SU-DHL-6 (cell line): ENCODE measurements around the gene PHTF2.

Experiments used
- H2AFZ ChIP-seq: fragments of 200-600 bp; sonication (generic); 2 replicates; pipeline ENCODE4 v1.6.1; 2014; ENCODE audit warnings: low read depth, mild to moderate bottlenecking, moderate library complexity, mixed read lengths, antibody characterized with exemption, low read length; ENCODE audit not compliant: severe bottlenecking
- H3F3A ChIP-seq: fragments of 200-600 bp; shearing (Covaris generic); 2 replicates; pipeline ENCODE4 v1.6.0; 2016; ENCODE audit warnings: antibody characterized with exemption, mild to moderate bottlenecking; ENCODE audit not compliant: insufficient read depth
- H3K27ac ChIP-seq: fragments of 200-600 bp; sonication (generic); 2 replicates; pipeline ENCODE4 v1.5.1; 2016; ENCODE audit warnings: low read depth, mild to moderate bottlenecking, low read length, moderate library complexity, mixed read lengths
- H3K27me3 ChIP-seq: fragments of 200-600 bp; sonication (generic), shearing (Covaris generic); 2 replicates; pipeline ENCODE4 v1.6.0; 2014; ENCODE audit warnings: mild to moderate bottlenecking, low read length
- H3K36me3 ChIP-seq: fragments of 200-600 bp; sonication (generic); 2 replicates; pipeline ENCODE4 v1.6.1; 2014; ENCODE audit warnings: mild to moderate bottlenecking, low read length, mixed read lengths
- H3K4me2 ChIP-seq: fragments of 300-600, 200-600 bp; shearing (Covaris generic), sonication (generic); 2 replicates; pipeline ENCODE4 v1.6.0; 2014; ENCODE audit warnings: low read length, low read depth, mild to moderate bottlenecking; ENCODE audit not compliant: poor library complexity, severe bottlenecking
- H3K4me3 ChIP-seq: fragments of 200-600 bp; sonication (generic); 2 replicates; pipeline ENCODE4 v1.5.1; 2014; ENCODE audit warnings: antibody characterized with exemption, low read length, mild to moderate bottlenecking, mixed read lengths; ENCODE audit not compliant: insufficient read depth, poor library complexity, severe bottlenecking
- H3K79me2 ChIP-seq: fragments of 200-600 bp; sonication (generic); 2 replicates; pipeline ENCODE4 v1.6.1; 2014; ENCODE audit warnings: mild to moderate bottlenecking, low read length, moderate library complexity; ENCODE audit not compliant: insufficient read depth
- H3K9ac ChIP-seq: fragments of 200-600 bp; sonication (generic); 2 replicates; pipeline ENCODE4 v1.7.0; 2014; ENCODE audit warnings: mild to moderate bottlenecking, low read length
- H3K9me2 ChIP-seq: fragments of 200-600 bp; sonication (generic); replicated peaks from 2 replicates; pipeline ENCODE4 v1.6.1; 2014; ENCODE audit warnings: low read length; ENCODE audit not compliant: insufficient read depth
- H3K9me3 ChIP-seq: fragments of 200-600 bp; sonication (generic); 2 replicates; pipeline ENCODE4 v1.6.1; 2014; ENCODE audit warnings: low read length, mixed read lengths; ENCODE audit not compliant: insufficient read depth
- H4K20me1 ChIP-seq: fragments of 200-600 bp; sonication (generic); 2 replicates; pipeline ENCODE4 v1.6.1; 2014; ENCODE audit warnings: low read depth, mild to moderate bottlenecking, antibody characterized with exemption, low read length, moderate library complexity, mixed read lengths
- CTCF ChIP-seq: fragments of 200-600 bp; sonication (generic); IDR thresholded peaks from one replicate; pipeline ENCODE4 v1.5.1; 2017; ENCODE audit warnings: antibody characterized with exemption, mild to moderate bottlenecking, low read length, moderate library complexity; ENCODE audit not compliant: insufficient read depth, poor library complexity, severe bottlenecking
- EZH2phosphoT487 ChIP-seq: fragments of 200-600 bp; sonication (generic), shearing (Covaris generic); conservative IDR thresholded peaks from 2 replicates; pipeline ENCODE4 v1.6.1; 2018; ENCODE audit warnings: mild to moderate bottlenecking, antibody characterized with exemption, low read length, moderate library complexity, mixed read lengths

Gene PHTF2

GRCh38 chr7:77796960-77797359 is 1.6 kb upstream of the PHTF2 start:
- Histone ChIP-seq H3K9me2 (no peaks in the 10 kb centered on the region), H3K36me3 (peaks cover 6% of the 10 kb centered on the region), H3K79me2 (peaks cover 85% of the 10 kb centered on the region), H3K4me3 (peak overlapping the region; percentile 72), H2AFZ (no peak overlapping the region), H3K9ac (peak overlapping the region; percentile 79), H4K20me1 (peaks cover 11% of the 10 kb centered on the region), H3K9me3 (no peaks in the 10 kb centered on the region), H3K27ac (peak overlapping the region; percentile 56), H3K27me3 (no peaks in the 10 kb centered on the region), H3F3A (peaks cover 31% of the 10 kb centered on the region), H3K4me2 (peak overlapping the region; percentile 85)
- TF ChIP-seq EZH2phosphoT487 (no peak), CTCF (no peak)

- peaks cover 14% of the 10 kb centered on the region for H4K20me1 ChIP-seq
- H2AFZ ChIP-seq, result peak overlapping the region; percentile 1
- TF ChIP-seq EZH2phosphoT487 (no peak), CTCF (no peak)
- no peaks in the 10 kb centered on the region for H3K9me2 ChIP-seq
- H3K36me3 ChIP-seq, result peaks cover 6% of the 10 kb centered on the region
- peaks cover 32% of the 10 kb centered on the region for H3F3A ChIP-seq
- H3K4me3 ChIP-seq, result peak overlapping the region; percentile 72
- H3K27me3 ChIP-seq, result no peaks in the 10 kb centered on the region
- peak overlapping the region; percentile 79 for H3K9ac ChIP-seq
- H3K27ac ChIP-seq, result peak overlapping the region; percentile 56
- H3K79me2 ChIP-seq, result peaks cover 94% of the 10 kb centered on the region
- H3K4me2 ChIP-seq, result peak overlapping the region; percentile 85
- no peaks in the 10 kb centered on the region for H3K9me3 ChIP-seq
Measured at GRCh38 chr7:77797734-77798393, 709 bp upstream of the PHTF2 start.

- Histone ChIP-seq H3F3A (peaks cover 36% of the 10 kb centered on the region), H3K27me3 (no peaks in the 10 kb centered on the region), H3K4me3 (peak overlapping the region; percentile 86), H3K9me3 (no peaks in the 10 kb centered on the region), H3K27ac (peak overlapping the region; percentile 84), H3K4me2 (peak overlapping the region; percentile 92), H4K20me1 (peaks cover 16% of the 10 kb centered on the region), H3K9ac (peak overlapping the region; percentile 79), H3K36me3 (peaks cover 6% of the 10 kb centered on the region), H3K79me2 (peaks cover 97% of the 10 kb centered on the region), H3K9me2 (no peaks in the 10 kb centered on the region), H2AFZ (no peak overlapping the region)
- TF ChIP-seq CTCF (no peak), EZH2phosphoT487 (no peak)
Measured at GRCh38 chr7:77799078-77799964, 748 bp downstream of the PHTF2 start.
